Measurements from ENCODE around the gene KIRREL3.
A peak's percentile ranks its signal among the peaks of the same experiment; 100 is the strongest.

The KIRREL3 gene

DNA sequence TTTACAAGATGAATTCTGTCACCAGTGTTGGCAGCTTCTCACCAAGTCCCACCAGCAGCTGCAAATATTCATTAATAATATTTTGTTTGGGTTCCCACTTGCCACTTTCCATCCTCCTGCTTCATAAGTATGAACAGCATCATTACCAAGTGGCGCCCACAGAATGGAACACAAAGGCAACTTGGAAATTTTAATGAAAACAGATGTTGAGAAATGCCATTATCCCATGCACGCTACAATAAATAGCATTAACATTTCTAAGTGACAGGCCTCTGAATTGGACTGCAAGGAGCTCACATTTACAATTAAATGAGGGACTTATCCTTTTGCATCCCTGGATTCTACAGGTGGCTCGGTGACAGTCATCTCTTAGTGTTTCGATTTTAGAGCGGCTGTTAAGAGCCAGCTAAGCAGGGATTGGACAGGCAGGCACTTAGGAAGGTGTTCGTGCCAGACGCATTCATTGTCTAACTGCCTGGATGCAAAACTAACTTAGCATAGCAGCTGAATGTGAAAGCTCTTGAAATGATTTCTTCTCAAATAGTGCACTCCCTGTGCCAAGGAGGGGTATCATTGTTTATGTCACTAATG lies 170.3 kb downstream of the KIRREL3 start:
- peak; percentile 42 for DNase-seq (ENCODE audit: low read depth)

DNA sequence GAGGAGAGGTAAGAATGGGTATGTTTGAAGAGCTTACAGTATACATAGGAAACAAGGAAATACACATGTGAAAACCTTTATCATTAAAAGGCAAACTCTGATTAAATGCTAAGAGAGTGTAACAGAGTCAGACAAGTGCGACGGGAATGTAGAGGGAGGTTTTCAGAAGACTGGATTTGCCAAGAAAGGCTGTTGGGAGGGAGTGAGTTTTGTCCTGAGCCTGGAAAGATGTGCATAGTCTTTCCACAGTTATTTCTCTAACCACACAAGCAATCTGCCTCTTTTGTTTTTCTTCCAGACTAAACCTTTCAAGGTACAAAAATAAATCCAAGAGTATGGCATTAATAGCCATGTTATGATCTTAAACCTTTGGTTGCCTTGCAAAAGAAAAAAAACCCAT lies 170.9 kb downstream of the KIRREL3 start:
- no peak for DNase-seq (ENCODE audit: low read depth)

DNA sequence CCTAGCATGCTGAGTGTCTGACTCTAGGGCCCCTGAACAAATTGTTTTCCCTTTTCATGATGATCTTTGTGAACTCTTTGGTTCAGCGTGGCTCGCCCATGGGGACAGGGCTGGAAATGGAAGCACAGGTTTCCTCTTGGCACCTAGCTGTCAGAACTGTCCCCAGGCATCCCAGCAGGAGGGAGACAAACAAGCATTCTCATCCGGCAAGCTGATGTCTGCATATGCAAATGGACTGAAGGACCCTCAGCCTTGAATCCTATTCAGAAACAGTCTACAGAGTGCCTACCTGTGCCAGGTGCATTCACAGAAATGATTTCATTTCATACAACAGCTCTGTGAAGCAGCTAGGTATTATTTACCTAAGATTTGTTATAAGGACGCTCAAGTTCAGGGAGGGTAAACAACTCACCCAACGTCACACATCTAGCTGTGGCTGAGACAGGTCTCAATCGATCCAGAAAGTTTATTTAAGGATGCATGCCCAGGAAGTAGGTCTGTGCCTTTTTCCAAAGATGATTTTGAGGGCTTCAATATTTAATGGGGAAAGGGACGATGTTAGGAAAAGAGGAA lies 176.4 kb downstream of the KIRREL3 start:
- no peak for DNase-seq (ENCODE audit: low read depth)

DNA sequence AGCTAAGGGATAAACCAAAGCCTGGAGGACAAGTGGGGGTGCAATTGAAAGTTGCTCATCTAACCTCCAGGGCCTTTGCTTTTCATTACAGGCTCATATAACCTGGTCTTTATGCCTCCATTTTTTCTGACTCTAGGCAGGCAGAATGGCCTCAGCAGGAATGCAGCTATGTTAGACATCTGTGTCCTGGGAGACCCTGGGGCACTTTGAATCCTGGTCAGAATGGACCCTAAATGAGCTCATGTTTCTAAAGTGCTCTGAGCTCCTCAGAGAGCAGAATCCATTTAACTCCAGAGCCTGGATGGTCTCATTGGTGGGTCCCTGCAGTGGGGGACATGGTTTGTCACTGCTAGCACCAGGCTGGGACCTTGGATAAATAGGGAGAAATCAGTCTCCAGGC lies 177.3 kb downstream of the KIRREL3 start:
- no peak for DNase-seq (ENCODE audit: low read depth)

DNA sequence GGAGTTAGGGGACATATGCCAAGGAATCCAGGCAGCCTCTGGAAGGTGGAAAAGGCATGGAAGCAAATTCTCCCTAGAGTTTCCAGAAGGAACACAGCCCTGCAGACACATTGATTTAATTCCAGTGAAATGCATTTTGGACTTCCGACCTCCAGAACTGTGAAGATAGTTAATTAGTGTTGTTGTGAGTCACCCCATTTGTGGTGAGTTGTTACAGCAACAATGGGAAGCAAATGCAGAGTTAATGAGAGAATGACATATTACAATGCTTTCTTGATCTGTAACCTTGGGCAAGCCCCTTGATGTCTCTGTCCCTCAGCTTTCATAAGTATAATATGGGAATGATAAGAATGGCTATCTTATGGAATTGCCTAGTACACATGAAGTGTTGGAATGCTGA lies 178.7 kb downstream of the KIRREL3 start:
- DNase-seq (ENCODE audit: low read depth), result no peak

DNA sequence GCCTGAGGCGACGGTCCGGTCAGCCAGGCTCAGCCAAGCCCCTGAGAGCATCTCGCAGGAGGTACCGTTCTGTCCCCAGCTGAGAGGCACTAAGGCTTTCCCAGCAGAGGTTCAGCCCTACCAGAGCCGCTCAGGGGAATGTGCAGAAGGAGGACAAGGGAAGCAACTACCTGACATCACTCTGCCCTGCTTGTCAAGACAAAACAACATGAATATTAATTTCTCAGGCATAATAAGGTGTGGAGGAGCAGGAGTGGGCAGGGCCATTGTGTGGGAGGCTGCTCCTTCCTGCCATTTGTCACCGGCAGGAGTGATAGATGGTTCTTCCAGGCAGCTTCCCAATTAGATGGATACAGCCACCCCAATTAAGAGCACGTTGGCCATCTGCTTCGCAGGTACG lies 181.4 kb downstream of the KIRREL3 start:
- no peak for DNase-seq (ENCODE audit: low read depth)

DNA sequence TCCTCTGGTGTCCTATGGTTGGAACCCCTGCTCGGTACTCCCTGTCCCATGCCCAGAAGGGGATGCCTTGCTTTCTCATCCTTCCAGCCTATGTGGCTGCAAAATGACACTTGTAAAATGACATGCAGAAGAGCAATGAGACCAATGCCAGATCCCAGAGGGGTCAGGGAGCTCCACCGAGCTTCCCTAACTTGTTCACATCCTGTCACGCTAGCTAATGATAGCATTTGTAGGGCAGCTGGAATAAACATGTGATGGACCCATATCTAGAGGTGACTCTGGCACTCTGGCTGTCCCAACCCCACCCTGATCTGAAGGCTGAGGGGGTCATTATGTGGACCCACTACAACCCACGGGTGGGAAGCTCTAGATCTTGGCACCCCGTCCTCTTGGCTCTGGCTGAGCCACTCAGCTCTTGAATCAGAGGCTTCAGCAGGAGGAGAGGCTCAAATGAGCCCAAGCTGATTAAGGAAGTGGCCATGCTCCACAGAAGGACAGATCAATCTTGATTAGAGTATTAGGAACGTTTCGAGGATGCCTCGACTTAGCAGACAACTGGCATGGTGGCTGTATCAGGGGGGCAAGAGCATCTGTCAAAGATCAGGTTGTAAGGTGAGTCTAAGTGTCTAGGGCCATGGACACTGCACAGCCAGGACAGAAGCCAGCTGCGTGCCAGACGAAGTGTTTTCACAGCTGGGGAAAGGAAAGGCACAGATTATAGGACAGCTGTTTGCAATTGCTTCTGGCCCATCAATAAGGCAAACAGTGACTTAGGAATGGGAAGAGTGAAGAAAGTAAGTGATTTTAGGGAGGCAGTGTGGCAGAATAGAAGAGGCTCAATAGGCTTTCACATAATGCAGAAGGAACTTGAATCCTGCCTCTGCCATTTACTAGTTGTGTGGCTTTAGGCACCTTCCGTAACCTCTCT lies 182.8 kb downstream of the KIRREL3 start:
- DNase-seq (ENCODE audit: low read depth), result no peak

DNA sequence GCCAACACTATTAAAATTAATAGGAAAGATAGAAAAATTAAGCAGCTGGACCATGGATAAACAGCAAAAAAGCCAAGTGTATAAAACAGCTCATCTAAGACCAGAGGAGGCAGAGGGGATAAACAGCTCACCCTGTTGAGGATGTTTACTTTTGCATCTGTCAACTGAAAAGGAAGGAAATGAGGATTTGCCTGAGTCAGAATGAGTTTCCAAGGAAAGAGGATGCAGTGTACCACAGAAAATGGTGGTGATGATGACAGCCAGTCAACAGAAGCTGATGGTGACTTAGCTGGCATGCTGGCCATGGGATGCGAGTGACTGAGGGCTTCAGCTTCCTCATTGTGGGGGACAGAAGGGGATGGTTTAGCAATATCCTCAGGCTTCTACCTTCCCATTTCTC lies 183.5 kb downstream of the KIRREL3 start:
- DNase-seq (ENCODE audit: low read depth), result peak; percentile 24

DNA sequence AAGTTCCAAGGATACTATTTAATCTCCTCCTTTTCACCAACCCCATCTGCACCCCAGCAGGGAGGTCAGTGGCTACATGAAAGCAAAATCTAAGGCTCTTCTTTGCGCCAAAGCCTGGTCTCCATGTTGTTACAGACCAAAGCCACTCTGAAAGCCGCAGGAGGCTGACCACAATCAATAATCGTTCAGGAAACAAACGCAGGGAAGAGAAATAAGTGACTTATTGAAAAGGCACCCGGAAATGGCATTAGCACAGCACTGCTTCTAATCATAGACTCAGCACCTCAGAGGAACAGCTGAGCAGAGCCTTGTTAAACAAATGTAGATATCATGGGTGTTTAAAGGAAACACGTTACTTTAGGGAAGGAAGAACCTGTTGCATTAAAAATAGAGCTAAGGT lies 183.9 kb downstream of the KIRREL3 start:
- DNase-seq (ENCODE audit: low read depth), result no peak

DNA sequence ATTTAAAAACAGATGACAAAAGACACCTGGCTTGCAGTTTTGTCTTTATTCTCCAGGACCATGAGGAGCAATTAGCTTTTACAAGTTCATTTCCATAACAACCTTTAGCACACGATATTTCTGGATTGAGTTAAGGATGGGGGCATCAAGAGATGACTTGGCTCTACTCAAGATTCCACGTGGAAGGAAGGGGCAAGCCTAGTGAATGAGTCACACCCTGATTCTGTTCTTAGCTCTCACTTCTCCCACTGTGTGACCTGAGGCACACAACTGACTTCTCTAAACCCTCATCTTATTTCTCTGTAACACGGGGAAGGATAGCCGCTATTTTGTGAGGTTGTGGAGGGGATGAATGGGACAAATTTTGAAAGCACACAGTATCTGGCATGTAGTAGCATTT lies 185.5 kb downstream of the KIRREL3 start:
- no peak for DNase-seq (ENCODE audit: low read depth)

DNA sequence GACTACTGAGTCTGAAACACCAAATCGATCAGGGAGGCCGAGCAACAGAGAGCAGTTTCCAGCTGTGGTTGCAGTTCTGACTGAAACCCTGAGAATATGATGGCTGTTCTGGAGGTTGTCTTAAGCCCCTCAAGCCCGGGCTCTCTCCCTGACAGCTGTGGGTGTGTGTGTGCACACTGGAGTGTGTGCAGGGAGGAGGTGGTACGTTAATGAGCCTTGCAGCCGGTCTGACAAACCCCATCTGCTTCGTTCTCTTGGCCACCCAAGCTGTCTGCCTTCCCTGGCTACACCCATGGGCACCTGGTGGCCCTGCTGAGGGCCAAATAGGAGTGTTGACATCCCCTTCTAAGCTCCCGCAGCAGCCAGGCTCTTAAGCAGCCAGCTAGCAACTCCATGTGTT lies 189.8 kb downstream of the KIRREL3 start:
- DNase-seq (ENCODE audit: low read depth), result no peak

DNA sequence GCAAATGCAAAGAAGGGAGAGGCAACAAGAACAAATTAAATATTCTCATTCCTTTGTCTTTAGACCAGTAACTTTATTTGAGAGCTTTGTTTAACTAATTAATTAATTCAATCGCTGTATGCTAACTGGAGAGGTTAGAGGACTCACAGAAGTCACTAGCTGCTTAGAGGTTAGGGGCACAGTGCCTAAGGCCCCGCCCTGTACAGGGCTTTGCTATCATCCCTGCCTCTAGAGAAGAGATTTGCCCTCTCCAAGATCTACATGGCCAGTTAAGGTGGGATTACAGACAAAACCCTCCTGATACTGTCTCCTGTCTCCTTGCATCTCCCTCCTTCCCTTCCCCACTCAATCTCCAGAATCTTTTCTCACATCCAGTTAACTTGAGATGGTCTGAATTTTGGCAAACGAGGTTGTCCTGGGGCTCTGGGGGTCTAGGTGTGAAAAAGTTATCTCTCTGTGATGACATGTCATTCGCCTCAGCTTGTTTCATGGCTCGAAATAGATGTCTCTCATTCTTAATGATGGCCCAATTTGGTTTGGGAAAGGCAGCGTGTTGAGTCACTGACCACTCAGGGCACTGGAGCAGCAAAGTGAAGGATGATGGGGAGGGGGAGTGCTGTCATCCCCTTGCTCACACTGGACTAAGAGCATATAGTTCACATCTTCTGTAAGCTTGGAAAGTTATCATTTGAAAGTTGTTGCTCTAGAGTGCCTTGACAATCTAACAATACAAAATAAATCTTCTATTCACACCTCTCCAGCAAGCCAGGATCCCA lies 190.9 kb downstream of the KIRREL3 start:
- DNase-seq (ENCODE audit: low read depth), result no peak

DNA sequence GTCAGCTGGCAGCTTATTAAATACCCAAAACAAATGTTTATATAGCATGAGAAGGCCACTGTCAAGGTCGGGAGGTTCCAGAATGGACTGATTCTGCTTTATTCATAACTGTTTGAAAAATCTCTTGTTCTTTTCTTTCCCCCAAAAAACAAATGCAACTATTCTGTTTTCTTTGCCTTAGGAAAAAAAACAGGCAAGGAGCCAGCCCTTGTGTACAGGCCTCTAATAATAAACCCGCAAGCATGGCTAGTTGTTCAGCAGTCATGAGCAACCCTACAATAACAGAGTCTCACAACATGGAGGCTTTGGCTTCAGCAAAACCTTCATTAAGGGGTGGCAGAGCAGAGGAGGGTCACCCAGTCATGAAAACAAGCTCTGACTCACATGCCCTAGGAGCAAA lies 191.7 kb downstream of the KIRREL3 start:
- no peak for DNase-seq (ENCODE audit: low read depth)

DNA sequence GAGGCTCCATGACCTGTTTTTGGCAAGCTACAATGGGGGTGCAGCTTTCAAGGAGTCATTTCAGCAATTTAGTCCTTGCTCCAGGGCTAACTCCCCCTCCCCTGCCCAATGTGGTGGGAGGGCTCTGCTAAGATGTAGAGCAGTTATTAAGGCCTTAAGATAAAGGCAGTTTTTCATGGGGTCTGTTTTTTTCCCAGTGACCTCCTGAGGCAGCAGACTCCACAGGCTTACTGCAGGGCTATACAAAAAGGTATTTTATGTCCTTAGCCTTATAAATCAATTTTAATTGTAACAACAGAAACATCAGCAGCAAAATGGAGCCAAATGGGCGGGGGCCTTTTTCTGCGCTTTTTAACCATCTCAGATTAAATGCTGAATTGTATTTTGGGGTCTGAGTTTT lies 192.3 kb downstream of the KIRREL3 start:
- DNase-seq (ENCODE audit: low read depth), result no peak

DNA sequence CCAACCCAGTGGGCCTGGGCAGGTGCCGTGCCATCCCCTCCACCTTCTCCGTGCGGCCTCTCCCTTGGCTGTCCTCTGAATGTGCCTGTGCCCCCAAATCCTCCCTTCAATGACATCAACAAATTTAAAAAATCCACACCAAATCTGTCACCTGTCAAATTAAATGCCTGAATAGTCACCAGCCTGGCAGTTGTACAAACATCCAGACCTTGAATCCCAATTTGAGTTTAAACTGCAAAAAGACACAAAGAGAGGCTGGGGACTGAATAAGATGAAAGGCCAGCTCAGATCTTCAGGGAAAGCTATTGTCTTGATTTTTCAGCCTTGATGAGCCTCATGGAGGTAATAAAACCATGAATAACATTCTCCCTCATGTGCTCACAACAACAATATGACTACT lies 194.7 kb downstream of the KIRREL3 start:
- no peak for DNase-seq (ENCODE audit: low read depth)

DNA sequence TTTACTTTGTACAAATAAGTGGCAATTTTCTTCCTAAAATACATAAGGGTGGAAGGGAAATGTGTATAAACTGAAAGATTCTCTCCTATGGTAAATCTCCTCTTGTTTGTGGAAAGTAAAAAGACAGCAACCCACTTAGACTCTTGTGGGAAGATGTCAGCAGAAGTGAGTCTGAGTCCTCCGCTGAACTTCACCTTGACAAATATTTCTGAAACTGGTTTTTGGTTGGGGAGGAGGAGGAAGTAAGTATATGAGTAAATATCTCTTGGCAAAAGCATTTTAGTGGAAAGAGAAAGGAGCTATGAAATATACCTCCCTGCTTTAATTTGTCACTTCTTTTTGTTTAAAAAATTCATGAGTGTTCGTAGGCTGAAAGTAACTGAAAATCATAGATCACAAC lies 196.2 kb downstream of the KIRREL3 start:
- no peak for DNase-seq (ENCODE audit: low read depth)

DNA sequence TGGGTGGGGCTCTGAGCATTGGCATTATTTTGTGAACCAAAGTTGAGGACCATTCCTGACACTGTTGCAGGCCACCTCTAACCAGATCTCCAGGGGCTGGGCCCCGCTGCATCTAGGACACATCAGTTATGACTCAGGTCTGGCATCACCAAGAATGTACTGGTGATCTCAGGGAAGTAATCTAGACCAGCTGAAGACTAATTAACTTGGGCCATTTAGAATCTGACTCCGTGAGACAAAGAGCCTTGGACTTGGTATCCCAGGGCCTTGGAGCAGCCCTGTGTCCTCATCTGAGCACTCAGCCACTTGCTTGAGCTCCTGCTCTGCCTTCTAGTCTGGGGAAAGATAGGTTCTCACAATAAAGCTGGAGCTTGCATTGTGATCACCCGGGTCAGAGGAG lies 200.6 kb downstream of the KIRREL3 start:
- DNase-seq (ENCODE audit: low read depth), result peak; percentile 85

DNA sequence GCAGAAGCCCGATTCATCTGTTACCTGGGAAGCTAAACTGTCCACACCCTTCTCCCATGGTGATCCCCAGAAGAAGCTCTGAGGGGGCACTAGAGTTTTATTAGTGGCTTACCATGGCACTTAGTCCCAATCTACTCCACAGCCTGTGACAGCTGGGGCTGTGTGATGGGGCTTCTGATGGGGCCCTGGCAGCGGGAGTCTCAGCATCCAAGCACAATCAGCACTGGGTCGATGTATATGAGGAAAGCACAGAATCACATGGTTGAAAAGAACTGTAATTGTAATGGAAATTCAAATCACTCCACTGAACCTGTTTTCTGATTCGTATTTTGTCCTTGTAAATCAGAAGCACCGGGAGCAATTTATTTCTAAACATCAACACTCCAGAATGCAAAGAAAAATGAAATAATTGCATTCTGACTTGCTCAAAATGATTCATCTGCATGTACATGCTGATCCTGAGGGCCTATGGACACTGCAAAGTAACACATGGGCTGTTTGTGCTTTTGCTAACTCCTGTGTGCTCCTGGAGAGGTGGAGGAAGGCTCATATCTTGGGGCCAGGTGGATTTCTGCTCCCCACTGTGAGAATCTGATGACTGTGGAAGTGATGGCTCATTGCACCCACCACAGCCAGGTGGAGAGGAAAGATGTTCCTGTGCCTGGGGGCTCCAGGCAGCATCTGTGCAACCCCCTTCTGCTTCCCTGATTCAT lies 203.0 kb downstream of the KIRREL3 start:
- DNase-seq (ENCODE audit: low read depth), result no peak

DNA sequence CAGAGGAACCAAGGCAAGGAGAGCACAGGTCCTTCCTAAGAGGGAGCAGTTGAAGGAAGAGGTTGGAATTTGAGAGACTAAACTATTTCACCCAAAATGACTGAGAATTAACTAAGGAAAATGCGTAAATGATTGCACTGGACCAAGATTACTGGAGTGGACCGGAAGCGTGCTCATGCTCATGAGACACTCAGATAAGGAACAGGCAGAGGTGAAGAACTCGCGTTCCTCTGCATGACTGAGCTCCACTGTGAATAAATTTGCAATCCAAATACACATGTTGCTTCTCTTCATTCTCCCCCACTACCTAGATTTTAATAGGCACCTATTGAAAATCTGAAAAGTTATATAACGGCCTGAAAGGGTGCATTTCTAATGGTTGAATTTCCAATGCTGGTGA lies 207.0 kb downstream of the KIRREL3 start:
- DNase-seq (ENCODE audit: low read depth), result no peak

DNA sequence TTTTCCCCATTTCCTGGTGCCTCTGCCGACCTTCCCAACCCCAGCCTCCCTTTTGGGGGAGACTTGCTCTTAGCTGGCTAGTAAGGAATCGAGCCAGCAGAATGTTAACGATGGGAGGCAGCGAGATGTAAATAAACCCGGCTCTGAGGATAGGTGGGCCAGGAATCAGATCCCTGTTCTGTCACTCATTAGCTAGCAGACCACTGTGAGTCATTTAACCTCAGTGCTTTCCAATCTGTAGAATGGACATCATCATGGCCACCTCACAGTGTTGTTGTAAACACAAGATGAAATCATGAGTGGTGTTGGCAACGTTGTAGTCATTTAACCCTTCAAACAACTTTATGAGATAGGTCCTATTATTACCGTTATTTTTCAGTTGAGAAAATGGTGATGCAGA lies 208.6 kb downstream of the KIRREL3 start:
- DNase-seq (ENCODE audit: low read depth), result no peak

DNA sequence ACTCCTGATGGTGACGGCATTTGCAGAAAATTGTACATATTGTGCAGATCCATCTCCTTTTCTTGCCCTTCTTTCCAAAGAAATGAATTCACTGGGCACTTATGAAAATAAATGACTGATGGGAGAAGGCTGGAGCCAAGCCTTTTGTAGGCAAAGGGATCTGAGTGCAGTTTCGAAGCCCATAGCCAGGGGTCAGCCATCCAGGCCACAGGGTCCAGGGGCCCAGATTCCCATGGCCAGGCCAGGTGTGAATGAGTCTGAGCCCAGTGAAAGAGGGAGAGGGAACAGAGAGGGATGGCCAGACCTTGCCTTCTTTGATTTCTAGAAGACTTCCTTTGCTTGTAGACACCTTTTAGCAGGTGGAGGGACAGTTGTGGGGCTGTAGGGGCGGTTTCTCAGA lies 209.1 kb downstream of the KIRREL3 start:
- no peak for DNase-seq (ENCODE audit: low read depth)

DNA sequence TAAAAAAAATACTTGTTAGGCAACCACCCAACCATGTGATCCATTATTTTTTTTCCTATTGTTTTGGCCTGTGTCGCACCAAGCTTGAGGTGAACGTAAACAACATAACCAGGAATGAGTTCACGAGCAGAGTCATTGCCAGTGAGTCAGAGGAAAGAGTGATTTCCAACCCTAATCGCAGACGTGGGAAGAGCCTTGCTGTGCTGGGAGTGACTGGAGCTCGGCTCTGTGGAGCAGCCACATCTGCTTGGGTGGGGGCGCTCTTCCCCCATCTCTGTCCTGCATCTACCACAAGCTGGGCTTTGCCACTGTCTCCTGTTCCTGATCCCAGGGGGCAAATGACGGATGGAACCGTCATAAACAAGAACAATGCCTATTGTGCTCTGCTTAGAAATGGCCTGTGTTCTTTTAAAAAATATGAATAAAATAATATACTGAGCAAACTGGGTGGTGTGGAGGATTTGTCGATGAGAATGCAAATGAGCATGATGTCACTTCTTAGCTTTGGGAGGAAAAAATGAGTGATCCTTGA lies 210.0 kb downstream of the KIRREL3 start:
- DNase-seq (ENCODE audit: low read depth), result peak; percentile 89

All from GM04503 (cell line).